Measurements from ENCODE around the gene KCNQ2. TPM values are rescaled to one million over a fixed set of nuclear protein-coding genes. Genes with fewer than 3 reads are reported as not detected.

KCNQ2 gene
- total and polyA plus RNA-seq, 10 of the 15 experiments (the other 5 are each of a cell fraction or from before 2014, with no cell fraction given) = 0.06 to 0.49 (median 0.26) TPM; not detected in 7

GRCh38 chr20:63433756-63434531, 38.5 kb downstream of the KCNQ2 start (continued):
- no peak for TF ChIP-seq E4F1 (IDR thresholded peaks at IDR 0.05; ENCODE audit: borderline replicate concordance, partially characterized antibody)
- TF ChIP-seq SIN3A (IDR thresholded peaks at IDR 0.05; ENCODE audit: low read depth, low read length) = no peak
- TF ChIP-seq CREB1 (IDR thresholded peaks at IDR 0.05; ENCODE audit: low read depth) = no peak

GRCh38 chr20:63433351-63433750, 39.1 kb downstream of the KCNQ2 start:
- SMC1A ChIA-PET (ENCODE audit: uncharacterized antibody, unreplicated experiment) = no interaction called here
- 4% methylated on average over 18 of the region's 18 CpGs for WGBS (ENCODE audit: insufficient coverage, insufficient replicate concordance, low lambda C conversion rate, missing lambda C conversion rate)
- H4K20me1 ChIP-seq (ENCODE audit: control insufficient read depth, insufficient read depth) = no peaks in the 10 kb centered on the region
- no peak overlapping the region for H2AFZ ChIP-seq (ENCODE audit: control insufficient read depth, low read depth, low read length)
- H3K4me2 ChIP-seq (ENCODE audit: control insufficient read depth, insufficient read depth) = 0 out of 2 replicates have a peak overlapping the region, but pooled peaks have one; percentile 7
- H3K79me2 ChIP-seq (ENCODE audit: control insufficient read depth, insufficient read depth, low read length) = no peaks in the 10 kb centered on the region
- no peaks in the 10 kb centered on the region for H3K27me3 ChIP-seq (replicated peaks in 1 of 2; ENCODE audit: control insufficient read depth in 2 of 2, insufficient read depth in 2 of 2, low read length in 1 of 2)
- no peak for ATAC-seq
- TF ChIP-seq MEF2B (IDR thresholded peaks at IDR 0.05; ENCODE audit: partially characterized antibody, poor library complexity, severe bottlenecking) = peak; percentile 56
- no peak for TF ChIP-seq ZNF274 (IDR thresholded peaks at IDR 0.05; ENCODE audit: insufficient read depth, insufficient read length)
- no peak for TF ChIP-seq STAT1 (conservative IDR thresholded peaks at IDR 0.05)
- TF ChIP-seq SPI1 (IDR thresholded peaks at IDR 0.05; ENCODE audit: borderline replicate concordance, insufficient read depth, low read depth, low read length) = peak; percentile 59; the same call in 1 of the 2 replicates
- TF ChIP-seq RUNX3 (IDR thresholded peaks at IDR 0.05; ENCODE audit: low read length) = 0 out of 2 replicates have a peak, but pooled peaks have one; percentile 23
- no peak for TF ChIP-seq PAX8 (IDR thresholded peaks at IDR 0.05)
- no peak overlapping the region for H3K4me3 ChIP-seq
- H3K4me1 ChIP-seq (ENCODE audit: control insufficient read depth, insufficient read depth, low read length) = no peaks in the 10 kb centered on the region; the same call in 1 of the 2 replicates
- no peak for FAIRE-seq
- POLR2A ChIA-PET = no interaction called here
- no peaks in the 10 kb centered on the region for H3K36me3 ChIP-seq (ENCODE audit: control insufficient read depth in 2 of 2, insufficient read depth in 2 of 2, low read length in 1 of 2)
- no peaks in the 10 kb centered on the region; the same call in 2 of the 3 replicates for H3K9me3 ChIP-seq (replicated peaks; ENCODE audit: control insufficient read depth, insufficient read depth, low read length)
- H3K27ac ChIP-seq (ENCODE audit: control insufficient read depth, insufficient read depth) = no peak overlapping the region
- RAD21 ChIA-PET (ENCODE audit: unreplicated experiment) = interaction anchor here (0.6 kb wide), 1 partner anchor 8 kb away, joined by 3 read pairs; no protein-coding TSS in a partner anchor
- intact Hi-C loops (cut with micrococcal nuclease; ENCODE audit: unreplicated experiment) = no loop called here
- no peak overlapping the region for H3K9ac ChIP-seq (ENCODE audit: control insufficient read depth, insufficient read depth, low read length)
- BruUV-seq (replicated peaks) = no TSS peak
- in situ Hi-C loops (cut with MboI) = no loop called here
- DNase-seq (ENCODE audit: low read depth, low spot score) = no peak
- CTCF ChIA-PET = interaction anchor here (1.0 kb wide), 1 partner anchor 104 kb away, joined by 3 read pairs; the partner anchor contains the start of gene PTK6
